Vagina (tissue), 2 donors: ENCODE data around the gene ENTPD2. TPM values are rescaled to one million over a fixed set of nuclear protein-coding genes. Genes with fewer than 3 reads are reported as not detected.

ENCODE experiments used
- DNase-seq, 2 donors: peaks; one replicate each; pipeline ENCODE4 v3.0.0-alpha.2; 2017; ENCODE audit errors: extremely low spot score in 2 of 2
- H3K27ac ChIP-seq: fragments of 200-600 bp; sonication (generic); one replicate; pipeline ENCODE4 v1.5.1; 2019
- H3K27me3 ChIP-seq: fragments of 200-600 bp; sonication (generic); one replicate; pipeline ENCODE4 v1.5.1; 2019
- H3K36me3 ChIP-seq, 2 donors: fragments of 200-600 bp; sonication (generic); one replicate each; pipeline ENCODE4 v1.5.1; 2017 to 2019
- H3K4me1 ChIP-seq: fragments of 200-600 bp; sonication (generic); one replicate; pipeline ENCODE4 v1.5.1; 2019
- H3K4me3 ChIP-seq, 2 donors: fragments of 200-600 bp; sonication (generic); 1 replicate in 1 of 2; 2 replicates in 1 of 2; pipeline ENCODE4 v1.5.1; 2016 to 2019
- H3K9me3 ChIP-seq: fragments of 200-600 bp; sonication (generic); one replicate; pipeline ENCODE4 v1.5.1; 2019
- CTCF ChIP-seq, 3 experiments: fragments of 450-650 bp in 2 of 3; fragments of 200-600 bp in 1 of 3; sonication (generic) in 1 of 3; IDR thresholded peaks; one replicate each; pipeline ENCODE4 v1.5.1; 2017 to 2019; ENCODE audit warnings: antibody characterized with exemption in 3 of 3, mild to moderate bottlenecking in 2 of 3, moderate library complexity in 2 of 3
- POLR2A ChIP-seq, 2 donors: fragments of 450-650 bp; IDR thresholded peaks; one replicate each; pipeline ENCODE4 v1.6.1; 2017; ENCODE audit warnings: antibody characterized with exemption in 2 of 2, mild to moderate bottlenecking in 2 of 2, moderate library complexity in 2 of 2
- POLR2AphosphoS5 ChIP-seq, 2 donors: sonication (generic); formaldehyde crosslinking; IDR thresholded peaks; one replicate each; pipeline ENCODE4 v1.9.0; 2017; ENCODE audit warnings: antibody characterized with exemption in 2 of 2, mild to moderate bottlenecking in 2 of 2, low read depth in 1 of 2; ENCODE audit not compliant: insufficient read depth in 1 of 2
- intact Hi-C: fragments of 100-400 bp; cut with DNase I; formaldehyde crosslinking; loops from one replicate; pipeline ENCODE4 v1.15.1; 2023
- total RNA-seq: library from RNA; depleted of rRNA; stranded (reverse); fragments of >200 nt; gene quantifications from one replicate; pipeline ENCODE4 v1.2.3, GENCODE V29; 2016

The ENTPD2 gene
- total RNA-seq, 1 donor from 2014 or later: 4.9 TPM

- intact Hi-C loops: no loop called here
- H3K9me3 ChIP-seq: no peaks in the 10 kb centered on the region
- no peak overlapping the region for H3K27ac ChIP-seq
- no peak overlapping the region for H3K4me3 ChIP-seq
- no peaks in the 10 kb centered on the region for H3K4me1 ChIP-seq
- no peaks in the 10 kb centered on the region for H3K27me3 ChIP-seq
- H3K36me3 ChIP-seq: peaks cover 0 to 20% of the 10 kb centered on the region in 2 donors
- no peak for DNase-seq
- TF ChIP-seq POLR2A (IDR thresholded peaks at IDR 0.05) (no peak), CTCF (IDR thresholded peaks at IDR 0.05) (no peak)
Measured at GRCh38 chr9:137018761-137019559, 34.9 kb downstream of the ENTPD2 start.

- H3K27me3 ChIP-seq: no peaks in the 10 kb centered on the region
- DNase-seq: no peak
- peaks cover 0 to 20% of the 10 kb centered on the region in 2 donors for H3K36me3 ChIP-seq
- TF ChIP-seq POLR2AphosphoS5 (IDR thresholded peaks at IDR 0.05; ENCODE audit: insufficient read depth in 1 of 2, low read depth in 1 of 2): no peak
- no peak for TF ChIP-seq POLR2A (IDR thresholded peaks at IDR 0.05)
- TF ChIP-seq CTCF (IDR thresholded peaks at IDR 0.05): no peak
- H3K9me3 ChIP-seq: no peaks in the 10 kb centered on the region
- H3K27ac ChIP-seq: no peak overlapping the region
- intact Hi-C loops: no loop called here
- no peak overlapping the region for H3K4me3 ChIP-seq
- H3K4me1 ChIP-seq: no peaks in the 10 kb centered on the region
Measured at GRCh38 chr9:137017791-137018497, 35.9 kb downstream of the ENTPD2 start.

GRCh38 chr9:137017071-137017470, 36.8 kb downstream of the ENTPD2 start:
- Histone ChIP-seq H3K27me3 (no peaks in the 10 kb centered on the region), H3K9me3 (no peaks in the 10 kb centered on the region), H3K27ac (no peak overlapping the region), H3K4me1 (no peaks in the 10 kb centered on the region), H3K4me3 (no peak overlapping the region), H3K36me3 (peaks cover 0 to 20% of the 10 kb centered on the region in 2 donors)
- no peak for DNase-seq
- TF ChIP-seq POLR2AphosphoS5 (IDR thresholded peaks at IDR 0.05; ENCODE audit: insufficient read depth in 1 of 2, low read depth in 1 of 2): no peak
- no peak for TF ChIP-seq POLR2A (IDR thresholded peaks at IDR 0.05)
- TF ChIP-seq CTCF (IDR thresholded peaks at IDR 0.05): no peak
- intact Hi-C loops: no loop called here

- Histone ChIP-seq H3K27ac (no peak overlapping the region), H3K36me3 (peaks cover 0 to 20% of the 10 kb centered on the region in 2 donors), H3K4me1 (no peaks in the 10 kb centered on the region), H3K4me3 (no peak overlapping the region), H3K27me3 (no peaks in the 10 kb centered on the region), H3K9me3 (no peaks in the 10 kb centered on the region)
- intact Hi-C loops: no loop called here
- TF ChIP-seq CTCF (IDR thresholded peaks at IDR 0.05): no peak
- no peak for TF ChIP-seq POLR2A (IDR thresholded peaks at IDR 0.05)
- TF ChIP-seq POLR2AphosphoS5 (IDR thresholded peaks at IDR 0.05; ENCODE audit: insufficient read depth in 1 of 2, low read depth in 1 of 2): no peak
- DNase-seq: no peak
Measured at GRCh38 chr9:137016436-137016835, 37.4 kb downstream of the ENTPD2 start.

GRCh38 chr9:137015976-137016375, 37.9 kb downstream of the ENTPD2 start:
- Histone ChIP-seq H3K4me3 (no peak overlapping the region), H3K9me3 (no peaks in the 10 kb centered on the region), H3K27me3 (no peaks in the 10 kb centered on the region), H3K4me1 (no peaks in the 10 kb centered on the region), H3K27ac (no peak overlapping the region), H3K36me3 (peaks cover 0 to 20% of the 10 kb centered on the region in 2 donors)
- no peak for TF ChIP-seq POLR2AphosphoS5 (IDR thresholded peaks at IDR 0.05; ENCODE audit: insufficient read depth in 1 of 2, low read depth in 1 of 2)
- no peak for DNase-seq
- intact Hi-C loops: no loop called here
